Caco-2 (cell line): ENCODE data around the gene NSUN6. TPM values are rescaled to one million over a fixed set of nuclear protein-coding genes. Genes with fewer than 3 reads are reported as not detected.

Source experiments
- BruUV-seq: library from RNA; stranded (reverse); fragments of 400-500 nt; replicated peaks from 2 replicates; lab custom pipeline; 2021; lab: Mats Ljungman, UMichigan
- CTCF ChIA-PET: fragments of 300-600 bp; sonication (Branson Sonifier 250); formaldehyde crosslinking; loops from one replicate; lab custom pipeline; 2022; ENCODE audit warnings: antibody characterized with exemption; lab: Charles Lee
- POLR2A ChIA-PET: fragments of 300-600 bp; sonication (Branson Sonifier 250); formaldehyde crosslinking; loops from one replicate; lab custom pipeline; 2022; ENCODE audit warnings: antibody characterized with exemption; lab: Charles Lee
- DNase-seq, 2 experiments: peaks; one replicate each; pipeline versions ENCODE4 v3.0.0 to v3.0.0-alpha.2; 2020 to 2022
- H3K27me3 ChIP-seq: replicated peaks from 2 replicates; pipeline ENCODE4 v1.6.0; 2011; ENCODE audit warnings: low read length; ENCODE audit not compliant: control insufficient read depth, insufficient read depth
- H3K36me3 ChIP-seq: 2 replicates; pipeline ENCODE4 v1.5.1; 2011; ENCODE audit warnings: low read length; ENCODE audit not compliant: control insufficient read depth, insufficient read depth
- H3K4me1 ChIP-seq: fragments of 250-450 bp; sonication (Bioruptor Pico); 2 replicates; pipeline ENCODE4 v1.5.1; 2020; ENCODE audit warnings: mild to moderate bottlenecking
- H3K4me3 ChIP-seq: 2 replicates; pipeline ENCODE4 v1.5.1; 2011; ENCODE audit warnings: low read depth, mild to moderate bottlenecking, control low read depth, low read length
- H3K9me3 ChIP-seq: fragments of 250-450 bp; sonication (Bioruptor Pico); 2 replicates; pipeline ENCODE4 v1.5.1; 2020; ENCODE audit warnings: mild to moderate bottlenecking, moderate library complexity
- H3K27ac Mint-ChIP-seq: one replicate; pipeline ENCODE4 v1.8.0; 2022; ENCODE audit warnings: mixed read lengths; ENCODE audit not compliant: unreplicated experiment
- H3K27me3 Mint-ChIP-seq: one replicate; pipeline ENCODE4 v1.8.0; 2022; ENCODE audit warnings: mixed read lengths; ENCODE audit not compliant: insufficient read depth, unreplicated experiment
- H3K36me3 Mint-ChIP-seq: one replicate; pipeline ENCODE4 v1.8.0; 2022; ENCODE audit warnings: mild to moderate bottlenecking, mixed read lengths; ENCODE audit not compliant: insufficient read depth, unreplicated experiment
- H3K4me1 Mint-ChIP-seq: one replicate; pipeline ENCODE4 v1.8.0; 2022; ENCODE audit warnings: low read depth, mixed read lengths; ENCODE audit not compliant: unreplicated experiment
- H3K4me3 Mint-ChIP-seq: one replicate; pipeline ENCODE4 v1.8.0; 2022; ENCODE audit warnings: mild to moderate bottlenecking, moderate library complexity, mixed read lengths; ENCODE audit not compliant: unreplicated experiment
- H3K9me3 Mint-ChIP-seq: one replicate; pipeline ENCODE4 v1.8.0; 2022; ENCODE audit warnings: mixed read lengths; ENCODE audit not compliant: unreplicated experiment
- intact Hi-C: fragments of 100-400 bp; cut with micrococcal nuclease; formaldehyde crosslinking; loops from one replicate; pipeline ENCODE4 v1.10.0; 2022; ENCODE audit not compliant: unreplicated experiment
- total RNA-seq: library from RNA; stranded (reverse); gene quantifications from 2 replicates; pipeline ENCODE4 v1.2.3, GENCODE V29; 2022
- TF ChIP-seq, protein P1 (sequence below), 2 experiments: fragments of 200-600 bp in 1 of 2; IDR thresholded peaks; 1 replicate in 1 of 2; 2 replicates in 1 of 2; pipeline versions ENCODE4 v1.5.1 to v1.8.0; 2011 to 2022; ENCODE audit warnings: antibody characterized with exemption in 1 of 2, control low read depth in 1 of 2, inconsistent platforms in 1 of 2, low read depth in 1 of 2, low read length in 1 of 2, mild to moderate bottlenecking in 1 of 2, moderate library complexity in 1 of 2; ENCODE audit not compliant: insufficient read depth in 1 of 2, severe bottlenecking in 1 of 2, unreplicated experiment in 1 of 2

Gene NSUN6
- total RNA-seq, 1 experiment from 2014 or later, result 17.3 TPM

- H3K4me3 Mint-ChIP-seq, result no peak overlapping the region
- Histone ChIP-seq H3K4me1 (no peaks in the 10 kb centered on the region), H3K4me3 (no peak overlapping the region), H3K36me3 (no peaks in the 10 kb centered on the region), H3K9me3 (peaks cover 31% of the 10 kb centered on the region), H3K27me3 (no peaks in the 10 kb centered on the region)
- intact Hi-C loops, result no loop called here
- H3K36me3 Mint-ChIP-seq, result peaks cover 35% of the 10 kb centered on the region
- DNase-seq, result no peak
- BruUV-seq, result no TSS peak
- ChIA-PET POLR2A (no interaction called here), CTCF (no interaction called here)
- TF ChIP-seq, protein P1, sequence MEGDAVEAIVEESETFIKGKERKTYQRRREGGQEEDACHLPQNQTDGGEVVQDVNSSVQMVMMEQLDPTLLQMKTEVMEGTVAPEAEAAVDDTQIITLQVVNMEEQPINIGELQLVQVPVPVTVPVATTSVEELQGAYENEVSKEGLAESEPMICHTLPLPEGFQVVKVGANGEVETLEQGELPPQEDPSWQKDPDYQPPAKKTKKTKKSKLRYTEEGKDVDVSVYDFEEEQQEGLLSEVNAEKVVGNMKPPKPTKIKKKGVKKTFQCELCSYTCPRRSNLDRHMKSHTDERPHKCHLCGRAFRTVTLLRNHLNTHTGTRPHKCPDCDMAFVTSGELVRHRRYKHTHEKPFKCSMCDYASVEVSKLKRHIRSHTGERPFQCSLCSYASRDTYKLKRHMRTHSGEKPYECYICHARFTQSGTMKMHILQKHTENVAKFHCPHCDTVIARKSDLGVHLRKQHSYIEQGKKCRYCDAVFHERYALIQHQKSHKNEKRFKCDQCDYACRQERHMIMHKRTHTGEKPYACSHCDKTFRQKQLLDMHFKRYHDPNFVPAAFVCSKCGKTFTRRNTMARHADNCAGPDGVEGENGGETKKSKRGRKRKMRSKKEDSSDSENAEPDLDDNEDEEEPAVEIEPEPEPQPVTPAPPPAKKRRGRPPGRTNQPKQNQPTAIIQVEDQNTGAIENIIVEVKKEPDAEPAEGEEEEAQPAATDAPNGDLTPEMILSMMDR (IDR thresholded peaks at IDR 0.05; ENCODE audit: insufficient read depth in 1 of 2, low read depth in 1 of 2, low read length in 1 of 2, severe bottlenecking in 1 of 2, unreplicated experiment in 1 of 2), result no peak
- no peak overlapping the region for H3K27ac Mint-ChIP-seq
- peaks cover 41% of the 10 kb centered on the region for H3K9me3 Mint-ChIP-seq
- no peaks in the 10 kb centered on the region for H3K27me3 Mint-ChIP-seq
- no peaks in the 10 kb centered on the region for H3K4me1 Mint-ChIP-seq
Observed at GRCh38 chr10:18576586-18576985, 74.8 kb downstream of the NSUN6 start.

- POLR2A ChIA-PET, result no interaction called here
- H3K4me3 Mint-ChIP-seq, result no peak overlapping the region
Observed at GRCh38 chr10:18572959-18573561, 78.3 kb downstream of the NSUN6 start.

DNA sequence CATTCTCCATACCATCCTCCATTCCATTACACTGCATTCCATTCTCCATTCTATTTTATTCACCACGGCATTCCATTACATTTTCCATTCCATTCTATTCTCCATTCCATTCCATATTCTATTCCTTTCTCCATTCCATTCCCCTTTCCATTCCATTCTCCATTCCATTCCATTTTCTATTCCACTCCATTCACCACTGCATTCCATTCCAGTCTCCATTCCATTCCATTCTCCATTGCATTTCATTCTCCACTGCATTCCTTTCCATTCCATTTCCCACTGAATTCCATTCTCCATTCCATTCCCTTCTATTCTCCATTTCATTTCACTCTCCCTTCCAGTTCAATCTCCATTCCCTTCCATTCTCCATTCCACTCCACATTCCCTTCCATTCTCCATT lies 79.6 kb downstream of the NSUN6 start:
- ChIA-PET CTCF (no interaction called here), POLR2A (no interaction called here)
- intact Hi-C loops, result no loop called here
- Mint-ChIP-seq H3K9me3 (peaks cover 9% of the 10 kb centered on the region), H3K36me3 (no peaks in the 10 kb centered on the region), H3K27me3 (no peaks in the 10 kb centered on the region), H3K4me3 (no peak overlapping the region), H3K4me1 (no peaks in the 10 kb centered on the region), H3K27ac (no peak overlapping the region)
- Histone ChIP-seq H3K27me3 (no peaks in the 10 kb centered on the region), H3K9me3 (peaks cover 43% of the 10 kb centered on the region), H3K4me1 (no peaks in the 10 kb centered on the region), H3K4me3 (no peak overlapping the region), H3K36me3 (no peaks in the 10 kb centered on the region)
- no peak for DNase-seq
- no TSS peak for BruUV-seq
- TF ChIP-seq, protein P1 (IDR thresholded peaks at IDR 0.05; ENCODE audit: insufficient read depth in 1 of 2, low read depth in 1 of 2, low read length in 1 of 2, severe bottlenecking in 1 of 2, unreplicated experiment in 1 of 2), result no peak

More at GRCh38 chr10:18572959-18573561, 78.3 kb downstream of the NSUN6 start:
- Histone ChIP-seq H3K9me3 (peaks cover 40% of the 10 kb centered on the region), H3K36me3 (no peaks in the 10 kb centered on the region), H3K27me3 (no peaks in the 10 kb centered on the region), H3K4me1 (no peaks in the 10 kb centered on the region), H3K4me3 (no peak overlapping the region)
- intact Hi-C loops, result no loop called here
- no peaks in the 10 kb centered on the region for H3K4me1 Mint-ChIP-seq
- no peak for DNase-seq
- CTCF ChIA-PET, result no interaction called here
- peaks cover 8% of the 10 kb centered on the region for H3K36me3 Mint-ChIP-seq
- TF ChIP-seq, protein P1 (IDR thresholded peaks at IDR 0.05; ENCODE audit: insufficient read depth in 1 of 2, low read depth in 1 of 2, low read length in 1 of 2, severe bottlenecking in 1 of 2, unreplicated experiment in 1 of 2), result no peak
- H3K27ac Mint-ChIP-seq, result no peak overlapping the region
- H3K27me3 Mint-ChIP-seq, result no peaks in the 10 kb centered on the region
- H3K9me3 Mint-ChIP-seq, result peaks cover 19% of the 10 kb centered on the region
- BruUV-seq, result no TSS peak
